H1 (cell line): ENCODE results near the gene ERAS. TPM values are rescaled to one million over a fixed set of nuclear protein-coding genes. Genes with fewer than 3 reads are reported as not detected.

Source experiments
- HDAC6 ChIP-seq: IDR thresholded peaks from one replicate; pipeline ENCODE4 v1.7.1; 2012; ENCODE audit warnings: low read depth, mild to moderate bottlenecking, inconsistent platforms, low read length, moderate library complexity
- KDM1A ChIP-seq: fragments of 200-600, 300-600 bp; sonication (generic); IDR thresholded peaks from 2 replicates; pipeline ENCODE4 v1.7.1; 2016; ENCODE audit warnings: mild to moderate bottlenecking, low read length, borderline replicate concordance
- PHF8 ChIP-seq: fragments of 200-600 bp; sonication (generic); conservative IDR thresholded peaks from 2 replicates; pipeline ENCODE4 v1.7.1; 2012; ENCODE audit warnings: low read depth, mild to moderate bottlenecking, inconsistent platforms, low read length, moderate library complexity
- YY1 ChIP-seq: IDR thresholded peaks from 2 replicates; pipeline ENCODE4 v1.6.1; 2011; ENCODE audit warnings: low read depth, mild to moderate bottlenecking, low read length
- polyA plus RNA-seq, 7 experiments: library from polyadenylated mRNA; depleted of rRNA in 3 of 7; stranded (reverse) in 5 of 7; unstranded in 2 of 7; fragments of >200 nt in 5 of 7; fragments of 200-250 nt in 2 of 7; gene quantifications; 1 replicate in 5 of 7; 2 replicates in 1 of 7; 4 replicates in 1 of 7; pipeline versions ENCODE4 v1.2.1 to v1.2.3, GENCODE V29; 2011 to 2013; ENCODE audit warnings: missing spikeins in 2 of 7, mixed read lengths in 2 of 7
- total RNA-seq: library from RNA; stranded (reverse); fragmentation: NEBNext Ultra II Directional; extraction: Animal tissue kit (Norgen Biotek cat#: 25700); gene quantifications from 2 replicates; pipeline ENCODE4 v1.2.1, GENCODE V29; 2021

The ERAS gene
- total and polyA plus RNA-seq, 2 of the 8 experiments (the other 6 are each of a cell fraction or from before 2014, with no cell fraction given) = 0.70 TPM; not detected in 1

DNA sequence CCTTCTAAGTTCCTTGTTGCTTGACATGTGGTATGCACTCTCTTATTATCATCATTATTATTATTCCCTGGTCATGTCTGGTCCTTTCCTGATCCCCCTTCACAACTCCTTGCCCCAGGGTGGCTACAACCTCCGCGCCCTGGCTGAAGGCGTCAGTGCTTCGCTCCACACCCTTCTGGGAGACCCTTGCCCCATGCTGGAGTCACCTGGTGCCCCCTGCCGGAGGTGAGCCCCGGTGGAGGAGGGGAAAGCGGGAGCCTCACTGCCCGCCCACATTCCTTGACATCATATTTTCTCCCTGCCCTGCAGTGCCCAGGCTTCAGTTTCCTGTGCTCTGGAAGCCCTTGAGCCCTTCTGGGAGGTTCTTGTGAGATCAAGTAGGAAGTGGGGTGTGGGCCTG is 11.0 kb upstream of the ERAS start (continued):
- TF ChIP-seq YY1 (no peak), PHF8 (no peak), HDAC6 (no peak), KDM1A (no peak)
